ENCODE data around the gene KCNQ5.

DNA sequence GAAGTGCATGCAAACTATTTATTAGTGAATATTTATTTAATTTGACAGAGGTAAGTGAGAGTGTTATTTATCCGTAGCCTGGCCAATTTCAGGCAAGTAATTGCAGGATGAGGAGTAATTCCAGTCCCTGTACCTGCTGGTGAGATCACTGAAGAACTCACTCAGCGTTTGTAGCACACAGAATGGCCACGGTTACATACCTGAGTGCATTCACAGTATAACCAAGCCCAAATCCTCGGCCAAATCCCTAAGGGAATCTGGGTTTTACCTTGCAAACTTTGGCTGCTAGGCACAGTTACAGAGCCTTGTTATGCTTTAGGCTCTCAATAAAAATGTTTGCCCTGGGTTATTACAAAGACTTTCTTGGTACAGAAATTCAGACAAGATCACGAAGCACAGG, 93.3 kb downstream of the KCNQ5 start:
- TF ChIP-seq, protein P1, sequence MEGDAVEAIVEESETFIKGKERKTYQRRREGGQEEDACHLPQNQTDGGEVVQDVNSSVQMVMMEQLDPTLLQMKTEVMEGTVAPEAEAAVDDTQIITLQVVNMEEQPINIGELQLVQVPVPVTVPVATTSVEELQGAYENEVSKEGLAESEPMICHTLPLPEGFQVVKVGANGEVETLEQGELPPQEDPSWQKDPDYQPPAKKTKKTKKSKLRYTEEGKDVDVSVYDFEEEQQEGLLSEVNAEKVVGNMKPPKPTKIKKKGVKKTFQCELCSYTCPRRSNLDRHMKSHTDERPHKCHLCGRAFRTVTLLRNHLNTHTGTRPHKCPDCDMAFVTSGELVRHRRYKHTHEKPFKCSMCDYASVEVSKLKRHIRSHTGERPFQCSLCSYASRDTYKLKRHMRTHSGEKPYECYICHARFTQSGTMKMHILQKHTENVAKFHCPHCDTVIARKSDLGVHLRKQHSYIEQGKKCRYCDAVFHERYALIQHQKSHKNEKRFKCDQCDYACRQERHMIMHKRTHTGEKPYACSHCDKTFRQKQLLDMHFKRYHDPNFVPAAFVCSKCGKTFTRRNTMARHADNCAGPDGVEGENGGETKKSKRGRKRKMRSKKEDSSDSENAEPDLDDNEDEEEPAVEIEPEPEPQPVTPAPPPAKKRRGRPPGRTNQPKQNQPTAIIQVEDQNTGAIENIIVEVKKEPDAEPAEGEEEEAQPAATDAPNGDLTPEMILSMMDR (IDR thresholded peaks at IDR 0.05): no peak
- no peak for TF ChIP-seq POLR2A (IDR thresholded peaks at IDR 0.05)
